GM21423 (cell line): Measurements from ENCODE around the gene GAPDH.
"Not testable (repeated sequence)": the region's sequence is repeated elsewhere in the genome, so short reads cannot be mapped to it uniquely, and the experiment has no call there.

ENCODE experiments used
- ATAC-seq: cut with Tn5 transposase; IDR thresholded peaks from one replicate; pipeline ENCODE4 v1.9.1; 2021; ENCODE audit warnings: mild to moderate bottlenecking, moderate library complexity; ENCODE audit not compliant: unreplicated experiment

Gene GAPDH

GRCh38 chr12:6528539-6529235 is 5.6 kb upstream of the GAPDH start:
- no peak for ATAC-seq

DNA sequence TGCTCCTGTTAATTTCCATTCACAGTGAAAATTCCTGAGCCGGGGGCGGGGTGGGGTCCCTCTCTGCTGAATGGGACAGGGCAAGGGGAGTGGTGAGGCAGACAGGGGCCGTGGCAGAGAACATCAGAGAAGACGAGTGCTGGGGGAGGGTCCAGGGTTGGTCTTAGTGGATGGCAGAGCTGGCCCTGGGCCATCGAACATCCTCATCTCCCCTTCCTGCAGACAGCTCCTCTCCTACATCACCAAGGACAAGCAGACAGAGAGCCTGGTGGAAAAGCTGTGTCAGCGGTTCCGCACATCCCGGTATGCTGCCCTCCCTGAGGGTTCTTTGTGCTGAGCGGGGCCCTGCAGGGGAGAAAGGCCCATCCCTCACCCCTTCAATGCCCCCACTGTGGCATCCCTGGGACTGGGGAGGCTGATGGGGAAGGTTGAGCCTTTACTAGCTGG is 5.0 kb upstream of the GAPDH start:
- ATAC-seq, result no peak

- no peak for ATAC-seq
These were observed 3.6 kb upstream of the GAPDH start for GRCh38 chr12:6530576-6531260.

GRCh38 chr12:6532051-6532926 is 2.0 kb upstream of the GAPDH start:
- no peak for ATAC-seq

DNA sequence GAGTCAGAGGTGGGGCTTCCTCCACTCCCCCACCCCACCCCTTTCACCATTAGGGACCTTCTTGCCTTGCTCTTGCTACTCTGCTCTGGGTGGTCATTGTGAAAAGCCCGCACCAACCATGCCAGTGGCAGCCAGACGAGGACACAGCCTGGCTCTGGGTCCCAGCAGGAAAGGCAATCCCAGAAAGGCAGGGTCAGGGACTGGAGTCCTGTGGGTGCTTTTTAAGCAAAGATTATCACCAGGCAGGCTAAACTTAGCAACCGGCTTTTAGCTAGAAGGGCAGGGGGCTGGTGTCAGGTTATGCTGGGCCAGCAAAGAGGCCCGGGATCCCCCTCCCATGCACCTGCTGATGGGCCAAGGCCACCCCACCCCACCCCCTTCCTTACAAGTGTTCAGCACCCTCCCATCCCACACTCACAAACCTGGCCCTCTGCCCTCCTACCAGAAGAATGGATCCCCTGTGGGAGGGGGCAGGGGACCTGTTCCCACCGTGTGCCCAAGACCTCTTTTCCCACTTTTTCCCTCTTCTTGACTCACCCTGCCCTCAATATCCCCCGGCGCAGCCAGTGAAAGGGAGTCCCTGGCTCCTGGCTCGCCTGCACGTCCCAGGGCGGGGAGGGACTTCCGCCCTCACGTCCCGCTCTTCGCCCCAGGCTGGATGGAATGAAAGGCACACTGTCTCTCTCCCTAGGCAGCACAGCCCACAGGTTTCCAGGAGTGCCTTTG is 1.2 kb upstream of the GAPDH start:
- peak; percentile 9 for ATAC-seq

- ATAC-seq, result no peak
These were observed 729 bp upstream of the GAPDH start for GRCh38 chr12:6533653-6533922.

GRCh38 chr12:6534695-6534944 is 303 bp downstream of the GAPDH start:
- ATAC-seq, result no peak

DNA sequence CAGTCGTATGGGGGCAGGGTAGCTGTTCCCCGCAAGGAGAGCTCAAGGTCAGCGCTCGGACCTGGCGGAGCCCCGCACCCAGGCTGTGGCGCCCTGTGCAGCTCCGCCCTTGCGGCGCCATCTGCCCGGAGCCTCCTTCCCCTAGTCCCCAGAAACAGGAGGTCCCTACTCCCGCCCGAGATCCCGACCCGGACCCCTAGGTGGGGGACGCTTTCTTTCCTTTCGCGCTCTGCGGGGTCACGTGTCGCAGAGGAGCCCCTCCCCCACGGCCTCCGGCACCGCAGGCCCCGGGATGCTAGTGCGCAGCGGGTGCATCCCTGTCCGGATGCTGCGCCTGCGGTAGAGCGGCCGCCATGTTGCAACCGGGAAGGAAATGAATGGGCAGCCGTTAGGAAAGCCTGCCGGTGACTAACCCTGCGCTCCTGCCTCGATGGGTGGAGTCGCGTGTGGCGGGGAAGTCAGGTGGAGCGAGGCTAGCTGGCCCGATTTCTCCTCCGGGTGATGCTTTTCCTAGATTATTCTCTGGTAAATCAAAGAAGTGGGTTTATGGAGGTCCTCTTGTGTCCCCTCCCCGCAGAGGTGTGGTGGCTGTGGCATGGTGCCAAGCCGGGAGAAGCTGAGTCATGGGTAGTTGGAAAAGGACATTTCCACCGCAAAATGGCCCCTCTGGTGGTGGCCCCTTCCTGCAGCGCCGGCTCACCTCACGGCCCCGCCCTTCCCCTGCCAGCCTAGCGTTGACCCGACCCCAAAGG is 804 bp downstream of the GAPDH start:
- no peak for ATAC-seq

DNA sequence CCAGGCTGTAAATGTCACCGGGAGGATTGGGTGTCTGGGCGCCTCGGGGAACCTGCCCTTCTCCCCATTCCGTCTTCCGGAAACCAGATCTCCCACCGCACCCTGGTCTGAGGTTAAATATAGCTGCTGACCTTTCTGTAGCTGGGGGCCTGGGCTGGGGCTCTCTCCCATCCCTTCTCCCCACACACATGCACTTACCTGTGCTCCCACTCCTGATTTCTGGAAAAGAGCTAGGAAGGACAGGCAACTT is 1.3 kb downstream of the GAPDH start:
- no peak for ATAC-seq

GRCh38 chr12:6535960-6536847 is 1.9 kb downstream of the GAPDH start:
- ATAC-seq, result no peak

DNA sequence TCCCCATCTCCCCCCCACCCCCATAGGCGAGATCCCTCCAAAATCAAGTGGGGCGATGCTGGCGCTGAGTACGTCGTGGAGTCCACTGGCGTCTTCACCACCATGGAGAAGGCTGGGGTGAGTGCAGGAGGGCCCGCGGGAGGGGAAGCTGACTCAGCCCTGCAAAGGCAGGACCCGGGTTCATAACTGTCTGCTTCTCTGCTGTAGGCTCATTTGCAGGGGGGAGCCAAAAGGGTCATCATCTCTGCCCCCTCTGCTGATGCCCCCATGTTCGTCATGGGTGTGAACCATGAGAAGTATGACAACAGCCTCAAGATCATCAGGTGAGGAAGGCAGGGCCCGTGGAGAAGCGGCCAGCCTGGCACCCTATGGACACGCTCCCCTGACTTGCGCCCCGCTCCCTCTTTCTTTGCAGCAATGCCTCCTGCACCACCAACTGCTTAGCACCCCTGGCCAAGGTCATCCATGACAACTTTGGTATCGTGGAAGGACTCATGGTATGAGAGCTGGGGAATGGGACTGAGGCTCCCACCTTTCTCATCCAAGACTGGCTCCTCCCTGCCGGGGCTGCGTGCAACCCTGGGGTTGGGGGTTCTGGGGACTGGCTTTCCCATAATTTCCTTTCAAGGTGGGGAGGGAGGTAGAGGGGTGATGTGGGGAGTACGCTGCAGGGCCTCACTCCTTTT is 2.7 kb downstream of the GAPDH start:
- no peak for ATAC-seq

- not testable (repeated sequence) for ATAC-seq
These were observed 3.5 kb downstream of the GAPDH start for GRCh38 chr12:6537580-6538419.

DNA sequence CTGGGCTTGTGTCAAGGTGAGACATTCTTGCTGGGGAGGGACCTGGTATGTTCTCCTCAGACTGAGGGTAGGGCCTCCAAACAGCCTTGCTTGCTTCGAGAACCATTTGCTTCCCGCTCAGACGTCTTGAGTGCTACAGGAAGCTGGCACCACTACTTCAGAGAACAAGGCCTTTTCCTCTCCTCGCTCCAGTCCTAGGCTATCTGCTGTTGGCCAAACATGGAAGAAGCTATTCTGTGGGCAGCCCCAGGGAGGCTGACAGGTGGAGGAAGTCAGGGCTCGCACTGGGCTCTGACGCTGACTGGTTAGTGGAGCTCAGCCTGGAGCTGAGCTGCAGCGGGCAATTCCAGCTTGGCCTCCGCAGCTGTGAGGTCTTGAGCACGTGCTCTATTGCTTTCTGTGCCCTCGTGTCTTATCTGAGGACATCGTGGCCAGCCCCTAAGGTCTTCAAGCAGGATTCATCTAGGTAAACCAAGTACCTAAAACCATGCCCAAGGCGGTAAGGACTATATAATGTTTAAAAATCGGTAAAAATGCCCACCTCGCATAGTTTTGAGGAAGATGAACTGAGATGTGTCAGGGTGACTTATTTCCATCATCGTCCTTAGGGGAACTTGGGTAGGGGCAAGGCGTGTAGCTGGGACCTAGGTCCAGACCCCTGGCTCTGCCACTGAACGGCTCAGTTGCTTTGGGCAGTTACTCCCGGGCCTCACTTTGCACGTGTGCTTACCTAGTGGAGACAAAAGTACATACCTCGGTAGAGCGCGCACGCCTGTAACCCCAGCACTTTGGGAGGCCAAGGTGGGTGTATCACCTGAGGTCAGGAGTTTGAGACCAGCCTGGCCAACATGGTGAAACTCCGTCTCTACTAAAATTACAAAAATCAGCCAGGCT is 4.3 kb downstream of the GAPDH start:
- ATAC-seq, result no peak

DNA sequence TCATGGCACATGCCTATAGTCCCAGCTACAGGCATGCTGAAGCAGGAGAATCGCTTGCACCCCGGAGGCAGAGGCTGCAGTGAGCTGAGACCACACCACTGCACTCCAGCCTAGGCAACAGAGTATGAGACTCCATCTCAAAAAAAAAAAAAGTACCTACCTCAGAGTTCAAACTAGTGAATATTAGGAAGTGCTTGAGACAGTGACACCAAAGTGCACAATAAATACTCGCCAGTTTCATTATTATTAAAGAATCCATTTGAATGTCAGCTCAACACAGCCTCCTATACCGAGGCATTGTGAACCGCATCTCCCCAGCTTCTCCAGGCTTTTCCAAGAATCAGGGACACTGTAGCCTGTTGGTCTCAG is 5.0 kb downstream of the GAPDH start:
- ATAC-seq, result no peak

- ATAC-seq, result no peak
These were observed 5.4 kb downstream of the GAPDH start for GRCh38 chr12:6539707-6540134.

DNA sequence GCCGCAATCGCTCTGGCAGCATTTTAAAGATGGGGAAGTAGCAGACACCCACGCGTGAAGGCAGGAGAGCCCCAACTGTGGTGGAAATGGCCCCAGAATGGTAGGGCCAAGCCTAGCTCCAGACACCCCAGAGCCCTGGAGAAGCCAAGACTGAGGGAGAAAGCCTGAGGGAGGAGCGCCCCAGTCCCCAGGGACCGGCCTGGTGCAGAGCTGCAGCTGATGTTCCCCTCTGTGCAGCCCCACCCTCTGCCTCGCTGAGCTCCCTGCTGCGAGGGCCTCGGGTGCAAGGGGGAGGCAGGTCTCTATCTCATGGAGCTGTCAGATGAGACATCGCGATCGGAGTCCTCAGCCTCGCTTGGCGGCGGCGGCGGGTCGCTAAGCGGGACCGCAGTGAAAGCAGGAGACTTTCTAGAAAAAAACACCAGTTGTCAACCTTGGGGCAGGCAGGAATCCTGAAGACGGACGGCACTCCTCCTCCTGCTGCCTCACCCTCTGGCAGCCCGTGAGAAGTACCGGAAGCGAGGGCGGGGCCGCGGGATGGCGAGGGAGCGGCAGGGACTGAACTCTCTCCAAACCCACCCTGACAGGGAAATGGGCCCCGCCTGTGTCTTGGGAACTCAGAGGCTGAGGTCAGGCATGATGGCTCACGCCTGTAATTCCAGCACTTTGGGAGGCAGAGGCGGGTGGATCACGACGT is 6.0 kb downstream of the GAPDH start:
- ATAC-seq, result no peak
